NCI-H2196 treated with DMSO at 0.1 percent for 48 hours (cell line): Measurements from ENCODE around the gene ALDOB.

Source experiments
- DNase-seq: peaks from one replicate; lab custom pipeline; 2025; ENCODE audit not compliant: unreplicated experiment; lab: John Stamatoyannopoulos, UW

ALDOB gene

GRCh38 chr9:101427957-101428655, 7.5 kb downstream of the ALDOB start:
- no peak for DNase-seq

GRCh38 chr9:101427358-101427757, 8.2 kb downstream of the ALDOB start:
- DNase-seq = no peak

DNA sequence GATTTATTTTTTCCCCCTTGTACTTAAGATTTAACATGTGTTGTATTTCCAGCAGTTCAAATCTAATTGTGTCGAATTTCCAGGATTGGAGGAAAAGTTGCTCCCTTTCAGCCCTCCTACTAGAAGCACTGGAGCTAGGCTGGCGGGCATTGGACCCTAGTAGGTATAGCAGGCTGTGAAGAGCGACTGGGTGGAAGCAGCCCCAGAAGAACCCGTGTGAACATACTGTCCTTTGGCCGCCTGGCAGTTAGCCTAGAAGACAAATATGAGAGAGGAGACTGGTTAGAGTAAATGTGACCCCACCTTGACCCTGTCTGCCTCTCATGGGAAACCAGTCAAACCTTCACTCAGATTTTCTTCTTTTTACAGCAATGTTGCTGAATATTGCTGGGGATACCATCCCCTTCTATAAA, 13.9 kb downstream of the ALDOB start:
- no peak for DNase-seq

DNA sequence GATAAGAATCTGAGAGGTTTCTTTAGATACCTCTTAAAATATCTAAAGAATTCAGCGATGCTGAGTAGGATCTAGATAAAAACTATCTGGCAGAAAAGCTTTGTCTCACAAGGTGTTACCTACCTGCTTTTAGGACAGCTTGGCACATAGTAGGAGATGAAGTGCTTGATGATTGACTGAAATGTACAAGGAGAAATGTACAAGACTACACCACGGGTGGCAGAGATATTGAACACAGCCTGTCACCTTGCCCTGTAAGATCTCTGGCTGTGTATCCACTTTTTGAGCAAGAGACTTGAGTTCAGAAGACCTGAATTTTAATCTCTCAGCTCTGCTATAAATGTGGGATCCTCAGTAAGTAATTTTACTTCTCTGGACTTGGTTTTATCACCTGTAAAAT, 15.7 kb downstream of the ALDOB start:
- DNase-seq = no peak

DNA sequence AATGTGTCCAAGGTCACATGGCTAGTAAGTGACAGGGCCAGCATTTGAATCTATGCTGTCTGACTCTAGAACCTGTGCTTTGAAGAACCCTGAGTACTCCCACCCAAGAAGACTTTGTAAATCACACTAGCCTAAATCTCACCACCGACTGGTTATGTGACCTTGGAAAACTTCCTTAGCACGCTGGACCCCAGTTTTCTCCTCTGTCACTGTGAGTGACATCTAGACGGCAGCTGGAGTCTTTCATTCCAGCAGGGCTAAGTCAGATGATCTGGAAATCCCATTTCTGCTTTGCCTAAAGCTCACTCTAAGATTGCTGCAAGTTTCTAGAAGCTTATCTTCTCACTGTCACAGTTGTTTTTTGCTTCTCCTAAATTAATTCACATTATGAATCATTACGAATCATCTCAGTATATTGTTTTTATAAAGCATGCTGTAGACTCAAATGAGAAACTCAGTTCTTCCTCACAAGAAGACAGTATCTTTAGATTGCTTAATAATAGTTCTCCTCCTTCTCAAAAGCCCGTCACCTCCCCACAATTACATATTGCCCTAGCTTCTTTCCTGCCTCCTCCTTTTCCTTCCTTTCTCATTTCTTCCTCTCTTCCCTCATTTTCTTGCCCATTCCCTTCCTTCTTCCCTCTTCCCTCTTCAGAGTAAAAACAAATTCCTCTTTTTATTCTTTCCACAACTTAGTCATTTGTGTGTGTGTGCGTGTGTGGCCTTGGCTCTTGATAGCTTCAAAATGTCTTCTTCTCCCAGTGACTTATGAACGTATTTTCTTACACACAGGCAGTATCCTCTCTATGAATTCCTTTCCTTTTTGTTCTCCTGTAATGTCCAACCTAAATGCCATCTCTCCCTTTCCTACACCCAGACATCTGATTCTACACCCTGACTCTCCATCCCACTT, 16.8 kb downstream of the ALDOB start:
- DNase-seq = no peak

DNA sequence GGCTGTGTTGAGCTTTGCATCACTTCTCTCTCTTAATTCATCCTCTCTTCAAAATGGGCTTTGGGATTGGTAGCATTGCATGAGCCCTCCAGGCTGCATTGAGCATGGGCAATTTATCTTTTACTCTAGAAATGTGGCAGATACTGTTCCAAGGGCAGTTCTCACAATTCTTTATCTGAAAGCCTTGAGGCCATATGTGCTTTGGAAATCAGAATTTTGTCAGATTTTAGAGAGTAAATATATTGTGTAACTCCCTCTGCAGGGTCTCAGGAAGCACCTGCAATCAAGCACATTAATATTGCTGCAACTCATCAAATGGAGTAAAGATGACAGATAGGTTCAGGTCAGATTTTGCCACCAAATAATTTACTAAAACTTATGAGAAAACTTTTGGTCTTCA, 17.6 kb downstream of the ALDOB start:
- no peak for DNase-seq

DNA sequence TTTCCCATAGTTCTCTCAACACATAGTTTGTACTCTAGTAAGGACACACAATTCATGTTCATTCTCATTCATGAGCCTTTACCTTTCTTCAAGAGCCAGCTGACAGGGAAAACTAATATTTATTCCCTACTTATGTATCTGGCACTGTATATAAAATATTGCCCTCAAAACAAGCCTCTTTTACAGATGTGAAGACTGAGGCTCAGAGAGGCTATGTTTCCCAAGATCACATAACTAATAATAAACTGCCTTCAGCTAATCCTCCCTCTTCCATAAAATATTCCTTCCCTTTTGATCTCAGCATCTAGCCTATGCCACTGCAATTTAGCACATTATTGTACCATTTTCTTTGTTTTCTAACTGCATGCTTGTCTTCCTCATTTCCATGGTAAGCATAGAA, 18.2 kb downstream of the ALDOB start:
- DNase-seq = no peak

DNA sequence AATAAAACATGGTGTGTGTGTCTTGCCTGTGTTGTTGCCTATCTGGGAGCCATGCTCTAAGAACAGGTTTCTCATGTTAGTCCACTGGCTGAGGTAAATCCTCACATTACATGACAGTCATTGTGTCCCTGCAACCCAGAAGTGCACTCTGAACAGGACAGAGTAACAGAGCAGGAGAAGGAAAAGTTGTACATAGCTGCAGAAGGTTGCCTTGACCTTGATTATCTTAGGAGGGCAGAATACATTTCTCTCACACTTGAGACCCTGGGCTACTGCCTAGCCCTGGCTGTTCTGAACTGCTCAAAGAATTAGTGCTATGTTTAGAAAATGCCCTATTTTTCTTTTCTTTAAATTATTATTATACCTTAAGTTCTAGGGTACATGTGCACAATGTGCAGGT, 20.0 kb downstream of the ALDOB start:
- DNase-seq = no peak

DNA sequence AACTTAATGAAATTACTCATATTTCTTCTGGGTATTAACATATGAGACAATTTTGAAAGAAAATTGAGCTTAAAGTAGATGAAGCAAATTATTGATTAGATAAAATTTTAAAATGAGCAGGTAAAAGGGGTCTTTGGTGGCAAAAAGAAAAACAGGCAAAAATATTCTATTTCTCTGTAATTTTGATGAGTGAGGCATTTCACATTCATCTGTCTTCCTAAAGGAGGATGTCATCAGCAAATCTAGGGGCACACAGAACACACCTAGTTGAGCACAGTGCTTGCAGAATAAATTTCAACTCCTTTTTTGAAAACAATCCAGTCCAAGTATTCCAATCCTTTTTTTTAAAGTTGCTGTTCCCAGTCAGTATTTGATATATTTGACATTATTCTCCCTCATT, 20.7 kb downstream of the ALDOB start:
- DNase-seq = no peak

GRCh38 chr9:101409079-101409477, 26.5 kb downstream of the ALDOB start:
- DNase-seq = no peak

- no peak for DNase-seq
Observed at GRCh38 chr9:101408374-101409078, 27.0 kb downstream of the ALDOB start.

GRCh38 chr9:101403516-101404285, 31.9 kb downstream of the ALDOB start:
- DNase-seq = no peak

DNA sequence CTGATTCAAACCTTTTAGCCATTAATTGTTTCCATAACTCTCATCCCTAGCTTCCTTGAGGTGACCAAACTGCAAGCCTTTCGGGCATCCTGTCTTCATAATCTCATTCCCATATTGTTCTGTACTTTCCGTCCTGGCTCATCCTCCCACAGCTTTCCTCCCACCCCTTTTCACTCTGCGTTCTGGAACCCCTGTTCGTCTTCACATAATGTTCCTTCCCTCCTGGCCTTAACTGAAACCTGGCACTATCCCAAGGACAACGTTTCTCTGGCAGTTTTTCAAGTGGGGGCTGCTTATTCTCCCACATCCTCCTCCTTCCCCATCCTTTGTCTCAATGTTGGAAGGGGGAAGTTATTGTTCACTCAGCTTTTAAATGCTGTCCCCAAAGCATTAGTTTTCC, 35.5 kb downstream of the ALDOB start:
- DNase-seq = no peak

DNA sequence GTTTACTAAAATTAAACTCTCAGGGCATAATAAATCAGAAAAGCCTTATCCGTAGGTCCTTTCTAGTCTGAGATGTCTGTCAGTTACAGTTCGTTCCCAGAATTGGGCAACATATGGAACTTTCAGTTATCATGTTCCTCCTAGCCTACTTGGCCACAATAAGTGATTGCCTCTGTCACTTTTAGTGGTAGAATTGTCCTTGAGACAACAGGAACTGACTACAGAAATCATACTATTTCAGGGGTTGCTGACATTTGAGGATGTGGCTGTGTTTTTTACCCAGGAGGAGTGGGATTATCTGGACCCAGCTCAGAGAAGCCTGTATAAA, 36.0 kb downstream of the ALDOB start:
- no peak for DNase-seq

DNA sequence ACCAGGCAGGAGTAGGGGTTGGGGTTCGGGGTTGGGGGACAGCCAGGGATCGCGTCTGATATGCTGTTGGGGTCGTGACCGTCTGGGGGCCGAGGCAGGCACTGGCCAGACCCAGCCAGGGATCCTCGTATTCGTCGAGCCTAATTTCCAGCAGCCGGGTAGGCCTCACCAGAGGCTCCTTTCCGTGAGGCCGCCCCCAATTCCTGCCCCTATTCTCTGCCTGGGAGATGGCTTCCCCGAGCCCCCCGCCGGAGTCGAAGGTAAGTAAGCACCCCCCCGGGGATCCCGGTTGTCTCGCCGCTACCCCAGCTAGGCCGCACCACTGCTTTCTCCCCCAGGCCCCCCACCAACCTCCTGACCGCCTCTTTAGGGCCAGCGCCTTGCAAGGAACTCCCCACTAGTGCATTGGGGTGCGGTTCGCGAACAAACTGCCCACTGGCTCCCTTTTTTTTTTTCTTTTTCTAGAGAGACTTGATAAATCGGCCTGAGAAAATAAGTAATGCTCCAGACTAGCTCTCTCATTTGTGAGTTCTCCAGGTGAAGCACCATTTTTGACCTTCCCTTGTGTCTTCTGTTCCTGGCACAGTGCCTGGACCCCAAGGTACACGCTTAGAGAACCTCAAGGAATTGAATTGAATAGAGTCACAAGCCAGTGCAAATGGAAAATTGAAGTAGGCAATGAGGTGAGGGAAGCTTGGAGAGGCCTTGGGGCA, 36.5 kb downstream of the ALDOB start:
- DNase-seq = no peak

DNA sequence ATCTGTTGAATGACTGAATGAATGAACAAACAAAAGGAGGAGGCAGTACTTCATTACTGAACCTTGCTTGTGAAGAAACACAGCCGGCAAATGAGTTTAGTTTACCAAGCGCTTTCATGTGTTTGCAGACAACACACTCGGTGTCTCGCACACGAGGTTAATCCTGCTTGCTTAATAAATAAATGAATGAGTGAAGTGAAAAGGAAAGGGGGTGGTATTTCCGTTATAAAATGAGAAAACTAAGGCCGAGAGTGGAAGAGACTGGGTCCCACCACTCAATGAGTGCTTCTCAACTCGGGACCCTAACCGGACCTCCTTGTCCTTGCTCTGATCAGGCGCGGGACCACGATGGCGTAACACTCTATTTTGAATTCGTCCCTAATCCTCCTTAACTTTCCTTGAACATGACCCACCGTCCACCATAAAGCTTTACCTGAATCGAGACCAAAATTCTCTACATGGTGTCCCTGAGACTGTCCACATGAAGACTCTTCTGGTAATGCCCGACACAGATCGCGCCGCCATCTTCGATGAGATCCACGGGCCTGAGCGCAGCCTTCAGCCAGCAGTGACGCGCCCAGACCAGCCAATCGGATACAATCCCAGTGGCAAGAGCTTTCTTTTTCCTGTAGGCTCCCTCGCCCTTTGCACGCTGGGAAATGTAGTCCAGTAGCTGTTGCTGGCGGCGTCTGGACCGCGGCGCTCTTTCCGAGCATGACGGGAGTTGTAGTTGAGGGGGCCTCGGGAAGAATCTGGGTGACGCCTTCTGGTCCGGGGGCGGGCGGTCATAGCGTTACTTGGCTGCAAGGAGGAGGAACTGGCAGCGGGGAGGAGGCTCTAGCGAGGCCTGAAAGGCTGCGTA, 37.3 kb downstream of the ALDOB start, which contains the start of the genes MRPL50 and ZNF189:
Gene MRPL50, minus strand, starts transcription at position 551 of the 862 bp plus-strand sequence. Its CDS starts 26 bp downstream, at position 525.
Gene ZNF189, plus strand, starts transcription at position 784 of the 862 bp plus-strand sequence. CDS start 306 bp downstream, outside the sequence.
- DNase-seq = peak; percentile 98

DNA sequence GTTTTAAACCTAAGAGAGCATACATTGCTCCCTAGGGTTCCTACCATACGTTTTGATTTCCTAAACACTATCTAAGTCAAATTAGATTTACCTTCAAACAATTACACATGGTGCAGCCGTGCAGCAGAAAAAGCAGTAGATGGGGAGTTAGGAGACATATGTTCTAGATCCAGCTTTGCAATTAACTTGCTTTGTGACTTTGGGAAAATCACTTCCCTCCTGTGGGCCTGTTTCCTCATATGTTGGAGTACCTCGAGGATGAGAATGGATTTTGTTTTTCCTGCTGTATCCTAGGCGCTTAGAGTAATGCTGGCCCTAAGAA, 37.9 kb downstream of the ALDOB start:
- no peak for DNase-seq

GRCh38 chr9:101394687-101395086, 40.9 kb downstream of the ALDOB start:
- no peak for DNase-seq

GRCh38 chr9:101393135-101393534, 42.4 kb downstream of the ALDOB start:
- DNase-seq = no peak
